Measurements from ENCODE around the gene RIN3. TPM values are rescaled to one million over a fixed set of nuclear protein-coding genes. Genes with fewer than 3 reads are reported as not detected.
A peak's percentile ranks its signal among the peaks of the same experiment; 100 is the strongest.
"Not testable (repeated sequence)": the region's sequence is repeated elsewhere in the genome, so short reads cannot be mapped to it uniquely, and the experiment has no call there.

The RIN3 gene
- total RNA-seq, 1 donor from 2014 or later, result 2.9 TPM

GRCh38 chr14:92531106-92531873, 17.7 kb downstream of the RIN3 start:
- no peak for TF ChIP-seq CTCF (IDR thresholded peaks at IDR 0.05; ENCODE audit: insufficient read depth, low read length, severe bottlenecking)
- no peaks in the 10 kb centered on the region for H3K27me3 ChIP-seq (ENCODE audit: control insufficient read depth, insufficient read depth, low read length)
- no peak overlapping the region for H3K4me3 ChIP-seq (ENCODE audit: low read depth, low read length)
- DNase-seq (ENCODE audit: low read depth) (no peak), FAIRE-seq (peak; percentile 28)
- no peaks in the 10 kb centered on the region for H3K36me3 ChIP-seq (ENCODE audit: control insufficient read depth, insufficient read depth, low read length)

- H3K4me3 ChIP-seq (ENCODE audit: low read depth, low read length), result no peak overlapping the region
- DNase-seq (ENCODE audit: low read depth) (no peak), FAIRE-seq (no peak)
- TF ChIP-seq CTCF (IDR thresholded peaks at IDR 0.05; ENCODE audit: insufficient read depth, low read length, severe bottlenecking), result no peak
- H3K36me3 ChIP-seq (ENCODE audit: control insufficient read depth, insufficient read depth, low read length), result no peaks in the 10 kb centered on the region
- H3K27me3 ChIP-seq (ENCODE audit: control insufficient read depth, insufficient read depth, low read length), result no peaks in the 10 kb centered on the region
Observed at GRCh38 chr14:92532490-92533163, 19.0 kb downstream of the RIN3 start.

- no peak for TF ChIP-seq CTCF (IDR thresholded peaks at IDR 0.05; ENCODE audit: insufficient read depth, low read length, severe bottlenecking)
- FAIRE-seq, result no peak
- no peaks in the 10 kb centered on the region for H3K27me3 ChIP-seq (ENCODE audit: control insufficient read depth, insufficient read depth, low read length)
- H3K4me3 ChIP-seq (ENCODE audit: low read depth, low read length), result no peak overlapping the region
- no peak for DNase-seq (ENCODE audit: low read depth)
- H3K36me3 ChIP-seq (ENCODE audit: control insufficient read depth, insufficient read depth, low read length), result no peaks in the 10 kb centered on the region
Observed at GRCh38 chr14:92534932-92535643, 21.5 kb downstream of the RIN3 start.

GRCh38 chr14:92536231-92536630, 22.6 kb downstream of the RIN3 start:
- H3K27me3 ChIP-seq (ENCODE audit: control insufficient read depth, insufficient read depth, low read length); FAIRE-seq; H3K36me3 ChIP-seq (ENCODE audit: control insufficient read depth, insufficient read depth, low read length); H3K4me3 ChIP-seq (ENCODE audit: low read depth, low read length): not testable (repeated sequence)
- peak; percentile 62 for DNase-seq (ENCODE audit: low read depth)

- H3K27me3 ChIP-seq (ENCODE audit: control insufficient read depth, insufficient read depth, low read length), result no peaks in the 10 kb centered on the region
- H3K4me3 ChIP-seq (ENCODE audit: low read depth, low read length), result no peak overlapping the region
- FAIRE-seq, result no peak
- DNase-seq (ENCODE audit: low read depth), result no peak
- no peaks in the 10 kb centered on the region for H3K36me3 ChIP-seq (ENCODE audit: control insufficient read depth, insufficient read depth, low read length)
- TF ChIP-seq CTCF (IDR thresholded peaks at IDR 0.05; ENCODE audit: insufficient read depth, low read length, severe bottlenecking), result no peak
Observed at GRCh38 chr14:92538412-92538985, 24.9 kb downstream of the RIN3 start.

- DNase-seq (ENCODE audit: low read depth), result no peak
- H3K36me3 ChIP-seq (ENCODE audit: control insufficient read depth, insufficient read depth, low read length), result no peaks in the 10 kb centered on the region
- no peaks in the 10 kb centered on the region for H3K27me3 ChIP-seq (ENCODE audit: control insufficient read depth, insufficient read depth, low read length)
- FAIRE-seq, result no peak
- no peak overlapping the region for H3K4me3 ChIP-seq (ENCODE audit: low read depth, low read length)
- no peak for TF ChIP-seq CTCF (IDR thresholded peaks at IDR 0.05; ENCODE audit: insufficient read depth, low read length, severe bottlenecking)
Observed at GRCh38 chr14:92539419-92539818, 25.8 kb downstream of the RIN3 start.
